HCT116 (cell line): ENCODE results near the gene VPS37D. TPM values are rescaled to one million over a fixed set of nuclear protein-coding genes. Genes with fewer than 3 reads are reported as not detected.

Experiments used
- ATAC-seq: fragments of 200-7000 bp; cut with Tn5 transposase; 2 replicates; pipeline ENCODE4 v1.9.1; 2020; ENCODE audit warnings: mild to moderate bottlenecking, moderate library complexity
- BruUV-seq: library from RNA; stranded (reverse); fragments of 400-500 nt; replicated peaks from 2 replicates; lab custom pipeline; 2021; lab: Mats Ljungman, UMichigan
- CTCF ChIA-PET: fragments of 300-600 bp; sonication (Branson Sonifier 250); formaldehyde crosslinking; loops from one replicate; lab custom pipeline; 2021; ENCODE audit warnings: antibody characterized with exemption; lab: Charles Lee
- POLR2A ChIA-PET: fragments of 300-600, 350-600 bp; sonication (Branson Sonifier 250); formaldehyde crosslinking; loops from one replicate; lab custom pipeline; 2021; ENCODE audit warnings: antibody characterized with exemption; lab: Charles Lee
- RAD21 ChIA-PET, 2 experiments: fragments of 300-600 bp; sonication (Branson Sonifier 250); formaldehyde crosslinking; loops; one replicate each; lab custom pipeline; 2023; ENCODE audit warnings: low total read pairs in 2 of 2; ENCODE audit not compliant: uncharacterized antibody in 2 of 2, unreplicated experiment in 2 of 2, low non-redundant PET in 1 of 2; lab: Charles Lee
- DNase-seq: peaks from one replicate; pipeline ENCODE4 v3.0.0-alpha.2; 2010; ENCODE audit warnings: low read depth, low spot score
- H2AFZ ChIP-seq: fragments of 200-600 bp; shearing (Covaris generic), sonication (generic); 2 replicates; pipeline ENCODE4 v1.6.1; 2017; ENCODE audit warnings: low read depth, mixed run types, mixed read lengths, antibody characterized with exemption, low read length; ENCODE audit not compliant: poor library complexity, severe bottlenecking
- H3K27ac ChIP-seq: 2 replicates; pipeline ENCODE4 v1.5.1; 2012; ENCODE audit warnings: low read depth, low read length
- H3K27me3 ChIP-seq: fragments of 200-600 bp; sonication (generic); 2 replicates; pipeline ENCODE4 v1.6.1; 2016; ENCODE audit warnings: mixed run types, low read length, mixed read lengths; ENCODE audit not compliant: insufficient read depth
- H3K36me3 ChIP-seq, 2 experiments: fragments of 200-500 bp in 1 of 2; fragments of 200-600 bp in 1 of 2; sonication (Bioruptor generic) in 1 of 2; sonication (generic) in 1 of 2; 2 replicates each; pipeline versions ENCODE4 v1.5.1 to v1.6.1; 2014 to 2016; ENCODE audit warnings: low read length in 2 of 2, inconsistent platforms in 1 of 2, mixed read lengths in 1 of 2, mixed run types in 1 of 2; ENCODE audit not compliant: insufficient read depth in 2 of 2, control insufficient read depth in 1 of 2
- H3K4me1 ChIP-seq, 2 experiments: fragments of 200-600 bp in 1 of 2; sonication (generic) in 1 of 2; 2 replicates each; pipeline versions ENCODE4 v1.5.1 to v1.6.1; 2012 to 2017; ENCODE audit warnings: low read length in 2 of 2, inconsistent platforms in 1 of 2, mild to moderate bottlenecking in 1 of 2, mixed read lengths in 1 of 2, mixed run types in 1 of 2, moderate library complexity in 1 of 2; ENCODE audit not compliant: insufficient read depth in 2 of 2, control insufficient read depth in 1 of 2
- H3K4me2 ChIP-seq: fragments of 200-600 bp; sonication (generic); 2 replicates; pipeline ENCODE4 v1.6.1; 2017; ENCODE audit warnings: mixed run types, low read length, mixed read lengths
- H3K4me3 ChIP-seq, 2 experiments: fragments of 200-600 bp in 1 of 2; sonication (generic) in 1 of 2; replicated peaks in 1 of 2; 2 replicates each; pipeline ENCODE4 v1.5.1; 2011 to 2016; ENCODE audit warnings: low read length in 2 of 2, control low read depth in 1 of 2, low read depth in 1 of 2, mild to moderate bottlenecking in 1 of 2, mixed read lengths in 1 of 2, mixed run types in 1 of 2
- H3K79me2 ChIP-seq: fragments of 200-600 bp; sonication (generic); 2 replicates; pipeline ENCODE4 v1.6.1; 2017; ENCODE audit warnings: mild to moderate bottlenecking, mixed run types, low read length, moderate library complexity, mixed read lengths; ENCODE audit not compliant: insufficient read depth
- H3K9ac ChIP-seq: fragments of 200-600 bp; sonication (generic); 2 replicates; pipeline ENCODE4 v1.6.1; 2016; ENCODE audit warnings: low read length, mixed read lengths
- H3K9me2 ChIP-seq: fragments of 200-600 bp; sonication (generic), shearing (Covaris generic); 2 replicates; pipeline ENCODE4 v1.6.1; 2017; ENCODE audit warnings: mixed run types, mild to moderate bottlenecking, moderate library complexity; ENCODE audit not compliant: insufficient read depth
- H3K9me3 ChIP-seq, 2 experiments: fragments of 200-500 bp in 1 of 2; fragments of 200-600 bp in 1 of 2; sonication (Bioruptor generic) in 1 of 2; sonication (generic) in 1 of 2; 2 replicates each; pipeline ENCODE4 v1.6.1; 2014 to 2017; ENCODE audit warnings: low read length in 2 of 2, mixed read lengths in 2 of 2, inconsistent platforms in 1 of 2, low read depth in 1 of 2, mild to moderate bottlenecking in 1 of 2, mixed run types in 1 of 2, moderate library complexity in 1 of 2; ENCODE audit not compliant: control insufficient read depth in 1 of 2, insufficient read depth in 1 of 2
- H4K20me1 ChIP-seq: fragments of 200-600 bp; sonication (generic), shearing (Covaris generic); 2 replicates; pipeline ENCODE4 v1.6.1; 2017; ENCODE audit warnings: mixed run types, mild to moderate bottlenecking, moderate library complexity; ENCODE audit not compliant: insufficient read depth
- CBX3 ChIP-seq: IDR thresholded peaks from 2 replicates; pipeline ENCODE4 v1.6.1; 2012; ENCODE audit warnings: low read depth
- CEBPB ChIP-seq: IDR thresholded peaks from 2 replicates; pipeline ENCODE4 v1.6.1; 2012; ENCODE audit warnings: low read depth
- EGR1 ChIP-seq: IDR thresholded peaks from 2 replicates; pipeline ENCODE4 v1.6.1; 2012; ENCODE audit warnings: low read depth
- EZH2 ChIP-seq: fragments of 200-600 bp; sonication (generic); IDR thresholded peaks from 2 replicates; pipeline ENCODE4 v1.6.1; 2017; ENCODE audit warnings: antibody characterized with exemption, mixed run types
- EZH2phosphoT487 ChIP-seq: fragments of 200-600 bp; IDR thresholded peaks from 2 replicates; pipeline ENCODE4 v1.6.1; 2018; ENCODE audit warnings: antibody characterized with exemption, borderline replicate concordance
- FOSL1 ChIP-seq: IDR thresholded peaks from 2 replicates; pipeline ENCODE4 v1.6.1; 2012; ENCODE audit warnings: low read depth
- JUND ChIP-seq: IDR thresholded peaks from 2 replicates; pipeline ENCODE4 v1.6.1; 2012
- POLR2A ChIP-seq: IDR thresholded peaks from 2 replicates; pipeline ENCODE4 v1.7.0; 2011; ENCODE audit warnings: borderline replicate concordance; ENCODE audit not compliant: insufficient read depth, insufficient read length; ENCODE audit errors: extremely low read depth
- RAD21 ChIP-seq: IDR thresholded peaks from 2 replicates; pipeline ENCODE4 v1.6.1; 2012; ENCODE audit warnings: low read depth, mild to moderate bottlenecking
- SP1 ChIP-seq: IDR thresholded peaks from 2 replicates; pipeline ENCODE4 v1.6.1; 2012; ENCODE audit warnings: low read depth
- SRF ChIP-seq: IDR thresholded peaks from 2 replicates; pipeline ENCODE4 v1.6.1; 2012; ENCODE audit warnings: low read depth
- TCF7L2 ChIP-seq: IDR thresholded peaks from 2 replicates; pipeline ENCODE4 v1.7.0; 2011; ENCODE audit warnings: borderline replicate concordance, inconsistent platforms; ENCODE audit not compliant: insufficient read depth, insufficient read length; ENCODE audit errors: extremely low read depth
- YY1 ChIP-seq: IDR thresholded peaks from 2 replicates; pipeline ENCODE4 v1.6.1; 2011; ENCODE audit warnings: low read length, low read depth, moderate library complexity, mild to moderate bottlenecking; ENCODE audit not compliant: insufficient replicate concordance; ENCODE audit errors: extremely low read depth
- ZNF274 ChIP-seq: fragments of 200-500 bp; sonication (Bioruptor generic); IDR thresholded peaks from 2 replicates; pipeline ENCODE4 v1.6.1; 2014; ENCODE audit warnings: mild to moderate bottlenecking, low read depth, low read length, inconsistent platforms
- intact Hi-C: fragments of 100-400 bp; cut with micrococcal nuclease; formaldehyde crosslinking; loops from 2 replicates; pipeline ENCODE4 v1.10.0; 2022
- total RNA-seq: library from RNA; stranded (reverse); gene quantifications from one replicate; pipeline ENCODE4 v1.2.1, GENCODE V29; 2021; ENCODE audit not compliant: unreplicated experiment
- TF ChIP-seq, protein P1 (sequence below): IDR thresholded peaks from 2 replicates; pipeline ENCODE4 v1.6.1; 2012
- TF ChIP-seq, protein P2 (sequence below): IDR thresholded peaks from 2 replicates; pipeline ENCODE4 v1.6.1; 2012
- TF ChIP-seq, protein P3 (sequence below): IDR thresholded peaks from 2 replicates; pipeline ENCODE4 v1.6.1; 2012; ENCODE audit warnings: low read depth

Gene VPS37D
- total RNA-seq, 1 experiment from 2014 or later = 9.5 TPM

DNA sequence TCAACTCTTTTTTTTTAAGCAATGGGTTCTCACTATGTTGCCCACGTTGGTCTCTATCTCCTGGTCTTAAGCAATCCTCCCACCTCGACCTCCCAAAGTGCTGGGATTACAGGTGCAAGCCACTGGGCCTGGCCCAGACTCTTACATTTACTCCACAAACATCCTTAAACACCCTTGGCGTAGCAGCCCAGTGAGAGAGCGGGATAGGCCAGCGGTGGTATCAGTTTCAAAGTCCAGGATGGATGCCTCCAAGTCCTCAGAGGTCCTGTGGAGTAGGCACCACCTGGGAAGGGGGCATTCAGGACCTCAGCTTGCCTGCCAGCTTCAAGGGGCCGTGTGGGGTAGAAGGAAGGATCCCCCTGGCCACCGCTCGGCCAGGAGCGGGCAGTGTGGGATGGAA lies 18.1 kb upstream of the VPS37D start:
- H3K9ac ChIP-seq = no peak overlapping the region
- H3K4me3 ChIP-seq = no peak overlapping the region
- POLR2A ChIA-PET = no interaction called here
- H3K27me3 ChIP-seq = no peaks in the 10 kb centered on the region
- no peaks in the 10 kb centered on the region for H3K79me2 ChIP-seq
- BruUV-seq = no TSS peak
- intact Hi-C loops = no loop called here
- H3K4me2 ChIP-seq = no peak overlapping the region
- H3K27ac ChIP-seq = no peak overlapping the region
- H3K9me3 ChIP-seq = no peaks in the 10 kb centered on the region
- ATAC-seq (no peak), DNase-seq (no peak)
- no peak overlapping the region for H2AFZ ChIP-seq
- H3K4me1 ChIP-seq = peaks cover 13 to 39% of the 10 kb centered on the region in 2 experiments
- CTCF ChIA-PET = no interaction called here
- H3K9me2 ChIP-seq = no peaks in the 10 kb centered on the region
- TF ChIP-seq FOSL1 (no peak), JUND (no peak), TCF7L2 (no peak), EZH2phosphoT487 (no peak), EZH2 (no peak), YY1 (no peak), EGR1 (no peak), SRF (no peak), ZNF274 (no peak), POLR2A (no peak), SP1 (no peak), RAD21 (no peak), CEBPB (no peak), CBX3 (no peak)
- TF ChIP-seq, protein P1, sequence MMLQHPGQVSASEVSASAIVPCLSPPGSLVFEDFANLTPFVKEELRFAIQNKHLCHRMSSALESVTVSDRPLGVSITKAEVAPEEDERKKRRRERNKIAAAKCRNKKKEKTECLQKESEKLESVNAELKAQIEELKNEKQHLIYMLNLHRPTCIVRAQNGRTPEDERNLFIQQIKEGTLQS = no peak
- TF ChIP-seq, protein P2, sequence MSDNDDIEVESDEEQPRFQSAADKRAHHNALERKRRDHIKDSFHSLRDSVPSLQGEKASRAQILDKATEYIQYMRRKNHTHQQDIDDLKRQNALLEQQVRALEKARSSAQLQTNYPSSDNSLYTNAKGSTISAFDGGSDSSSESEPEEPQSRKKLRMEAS = no peak
- TF ChIP-seq, protein P3, sequence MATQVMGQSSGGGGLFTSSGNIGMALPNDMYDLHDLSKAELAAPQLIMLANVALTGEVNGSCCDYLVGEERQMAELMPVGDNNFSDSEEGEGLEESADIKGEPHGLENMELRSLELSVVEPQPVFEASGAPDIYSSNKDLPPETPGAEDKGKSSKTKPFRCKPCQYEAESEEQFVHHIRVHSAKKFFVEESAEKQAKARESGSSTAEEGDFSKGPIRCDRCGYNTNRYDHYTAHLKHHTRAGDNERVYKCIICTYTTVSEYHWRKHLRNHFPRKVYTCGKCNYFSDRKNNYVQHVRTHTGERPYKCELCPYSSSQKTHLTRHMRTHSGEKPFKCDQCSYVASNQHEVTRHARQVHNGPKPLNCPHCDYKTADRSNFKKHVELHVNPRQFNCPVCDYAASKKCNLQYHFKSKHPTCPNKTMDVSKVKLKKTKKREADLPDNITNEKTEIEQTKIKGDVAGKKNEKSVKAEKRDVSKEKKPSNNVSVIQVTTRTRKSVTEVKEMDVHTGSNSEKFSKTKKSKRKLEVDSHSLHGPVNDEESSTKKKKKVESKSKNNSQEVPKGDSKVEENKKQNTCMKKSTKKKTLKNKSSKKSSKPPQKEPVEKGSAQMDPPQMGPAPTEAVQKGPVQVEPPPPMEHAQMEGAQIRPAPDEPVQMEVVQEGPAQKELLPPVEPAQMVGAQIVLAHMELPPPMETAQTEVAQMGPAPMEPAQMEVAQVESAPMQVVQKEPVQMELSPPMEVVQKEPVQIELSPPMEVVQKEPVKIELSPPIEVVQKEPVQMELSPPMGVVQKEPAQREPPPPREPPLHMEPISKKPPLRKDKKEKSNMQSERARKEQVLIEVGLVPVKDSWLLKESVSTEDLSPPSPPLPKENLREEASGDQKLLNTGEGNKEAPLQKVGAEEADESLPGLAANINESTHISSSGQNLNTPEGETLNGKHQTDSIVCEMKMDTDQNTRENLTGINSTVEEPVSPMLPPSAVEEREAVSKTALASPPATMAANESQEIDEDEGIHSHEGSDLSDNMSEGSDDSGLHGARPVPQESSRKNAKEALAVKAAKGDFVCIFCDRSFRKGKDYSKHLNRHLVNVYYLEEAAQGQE = no peak
- H4K20me1 ChIP-seq = no peaks in the 10 kb centered on the region
- RAD21 ChIA-PET = no interaction called here
- no peaks in the 10 kb centered on the region for H3K36me3 ChIP-seq
